ENCODE measurements around the gene PSMD2.

GRCh38 chr3:184325715-184326369 lies 26.8 kb downstream of the PSMD2 start:
- TF ChIP-seq CTCF (IDR thresholded peaks at IDR 0.05) (no peak), POLR2A (IDR thresholded peaks at IDR 0.05) (no peak), POLR2AphosphoS5 (IDR thresholded peaks at IDR 0.05) (no peak)

Data from transverse colon (tissue), 4 donors.